GM18507 (cell line): ENCODE results near the gene ASB18.

ENCODE experiments used
- DNase-seq: peaks from one replicate; pipeline ENCODE4 v3.0.0; 2011; ENCODE audit warnings: low read depth; ENCODE audit not compliant: insufficient read length; ENCODE audit errors: extremely low spot score
- FAIRE-seq: peaks from 2 replicates; lab custom pipeline; 2011; peaks lifted over from hg19 to GRCh38; lab: Jason Lieb, UNC

ASB18 gene

GRCh38 chr2:236179236-236180075 lies 84.8 kb downstream of the ASB18 start:
- DNase-seq: no peak
- FAIRE-seq: no peak

- no peak for FAIRE-seq
- no peak for DNase-seq
These were observed 85.3 kb downstream of the ASB18 start for GRCh38 chr2:236178890-236179235.

- DNase-seq (no peak), FAIRE-seq (no peak)
These were observed 86.0 kb downstream of the ASB18 start for GRCh38 chr2:236177967-236178889.

GRCh38 chr2:236177604-236177966 lies 86.6 kb downstream of the ASB18 start:
- FAIRE-seq (no peak), DNase-seq (no peak)

- DNase-seq (no peak), FAIRE-seq (no peak)
These were observed 87.3 kb downstream of the ASB18 start for GRCh38 chr2:236176951-236177350.

GRCh38 chr2:236176417-236176816 lies 87.8 kb downstream of the ASB18 start:
- FAIRE-seq: no peak
- no peak for DNase-seq

- no peak for DNase-seq
- no peak for FAIRE-seq
These were observed 88.6 kb downstream of the ASB18 start for GRCh38 chr2:236175548-236176150.

- DNase-seq (no peak), FAIRE-seq (no peak)
These were observed 90.2 kb downstream of the ASB18 start for GRCh38 chr2:236173729-236174607.

GRCh38 chr2:236173036-236173728 lies 91.0 kb downstream of the ASB18 start:
- no peak for DNase-seq
- FAIRE-seq: no peak

GRCh38 chr2:236172255-236173035 lies 91.8 kb downstream of the ASB18 start:
- FAIRE-seq (no peak), DNase-seq (no peak)

- FAIRE-seq: no peak
- DNase-seq: no peak
These were observed 92.4 kb downstream of the ASB18 start for GRCh38 chr2:236171680-236172254.

- FAIRE-seq: no peak
- no peak for DNase-seq
These were observed 93.0 kb downstream of the ASB18 start for GRCh38 chr2:236171181-236171679.

- no peak for FAIRE-seq
These were observed 93.5 kb downstream of the ASB18 start for GRCh38 chr2:236170590-236171165.

GRCh38 chr2:236169741-236170589 lies 94.2 kb downstream of the ASB18 start:
- DNase-seq (no peak), FAIRE-seq (no peak)

More at GRCh38 chr2:236170590-236171165, 93.5 kb downstream of the ASB18 start:
- no peak for DNase-seq

GRCh38 chr2:236169151-236169721 lies 95.0 kb downstream of the ASB18 start:
- DNase-seq (no peak), FAIRE-seq (no peak)
